WTC11 (cell line): Measurements from ENCODE around the gene ZSCAN21.

Experiments used
- CTCF ChIP-seq: fragments of 200-600 bp; IDR thresholded peaks from 2 replicates; pipeline ENCODE4 v1.8.0; 2022; ENCODE audit warnings: antibody characterized with exemption
- USF1 ChIP-seq: sonication (generic); formaldehyde crosslinking; IDR thresholded peaks from 2 replicates; pipeline ENCODE4 v1.8.0; 2022; ENCODE audit warnings: mild to moderate bottlenecking, missing genetic modification reagents
- USF2 ChIP-seq: sonication (generic); formaldehyde crosslinking; IDR thresholded peaks from 2 replicates; pipeline ENCODE4 v1.8.1; 2023; ENCODE audit warnings: mild to moderate bottlenecking, missing genetic modification reagents, moderate library complexity
- ZNF671 ChIP-seq: fragments of 250-450 bp; sonication (Bioruptor Pico); IDR thresholded peaks from 2 replicates; pipeline ENCODE4 v1.8.0; 2021; ENCODE audit warnings: mild to moderate bottlenecking

GRCh38 chr7:100051611-100052010 lies 2.0 kb downstream of the ZSCAN21 start:
- no peak for TF ChIP-seq CTCF
- no peak for TF ChIP-seq USF2
- TF ChIP-seq ZNF671 (CRISPR knock-in tag): no peak
- TF ChIP-seq USF1: no peak
